ENCODE measurements around the gene TRIM64. TPM values are rescaled to one million over a fixed set of nuclear protein-coding genes. Genes with fewer than 3 reads are reported as not detected.
"Not testable (repeated sequence)": the region's sequence is repeated elsewhere in the genome, so short reads cannot be mapped to it uniquely, and the experiment has no call there.

TRIM64 gene, protein sequence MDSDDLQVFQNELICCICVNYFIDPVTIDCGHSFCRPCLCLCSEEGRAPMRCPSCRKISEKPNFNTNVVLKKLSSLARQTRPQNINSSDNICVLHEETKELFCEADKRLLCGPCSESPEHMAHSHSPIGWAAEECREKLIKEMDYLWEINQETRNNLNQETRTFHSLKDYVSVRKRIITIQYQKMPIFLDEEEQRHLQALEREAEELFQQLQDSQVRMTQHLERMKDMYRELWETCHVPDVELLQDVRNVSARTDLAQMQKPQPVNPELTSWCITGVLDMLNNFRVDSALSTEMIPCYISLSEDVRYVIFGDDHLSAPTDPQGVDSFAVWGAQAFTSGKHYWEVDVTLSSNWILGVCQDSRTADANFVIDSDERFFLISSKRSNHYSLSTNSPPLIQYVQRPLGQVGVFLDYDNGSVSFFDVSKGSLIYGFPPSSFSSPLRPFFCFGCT
- not detected for total RNA-seq
- not detected for polyA plus RNA-seq

DNA sequence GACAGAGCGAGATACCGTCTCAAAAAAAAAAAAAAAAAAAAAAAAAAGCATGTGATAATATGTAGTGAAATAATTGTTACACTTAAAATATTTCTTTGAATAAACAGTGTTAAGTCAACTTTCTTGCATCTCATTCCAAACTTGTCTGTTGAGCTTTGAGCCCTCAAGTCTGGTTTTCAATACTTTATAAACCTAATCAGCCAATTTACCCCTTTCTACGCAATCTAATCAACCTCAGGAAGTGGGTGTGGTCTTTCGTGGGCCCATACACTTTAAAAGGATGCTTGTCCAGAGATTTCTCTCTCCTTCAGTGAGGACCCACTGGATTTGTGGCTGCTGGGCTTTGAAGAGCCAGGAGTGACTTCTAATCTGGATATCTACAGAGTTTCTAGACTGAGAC lies at the start of gene TRIM64:
Gene TRIM64, plus strand, starts transcription at position 301 of the 400 bp plus-strand sequence. CDS start 2,467 bp downstream, outside the sequence.
- H3K4me1 Mint-ChIP-seq; H3K4me3 Mint-ChIP-seq; H3K27ac Mint-ChIP-seq; H3K9me3 Mint-ChIP-seq; H3K27ac ChIP-seq (ENCODE audit: low read depth, low read length); DNase-seq; H3K4me1 ChIP-seq (ENCODE audit: insufficient read depth, low read length); H3K9me3 ChIP-seq (ENCODE audit: control insufficient read depth in 1 of 2, low read length in 2 of 2); H3K36me3 Mint-ChIP-seq; H3K27me3 ChIP-seq (ENCODE audit: insufficient read depth, low read length); CTCF ChIA-PET (ENCODE audit: partially characterized antibody); POLR2A ChIA-PET (ENCODE audit: partially characterized antibody); intact Hi-C loops (cut with micrococcal nuclease); H3K36me3 ChIP-seq (ENCODE audit: insufficient read depth, low read length); H3K27me3 Mint-ChIP-seq; H3K4me3 ChIP-seq (ENCODE audit: low read length in 2 of 2): not testable (repeated sequence)

DNA sequence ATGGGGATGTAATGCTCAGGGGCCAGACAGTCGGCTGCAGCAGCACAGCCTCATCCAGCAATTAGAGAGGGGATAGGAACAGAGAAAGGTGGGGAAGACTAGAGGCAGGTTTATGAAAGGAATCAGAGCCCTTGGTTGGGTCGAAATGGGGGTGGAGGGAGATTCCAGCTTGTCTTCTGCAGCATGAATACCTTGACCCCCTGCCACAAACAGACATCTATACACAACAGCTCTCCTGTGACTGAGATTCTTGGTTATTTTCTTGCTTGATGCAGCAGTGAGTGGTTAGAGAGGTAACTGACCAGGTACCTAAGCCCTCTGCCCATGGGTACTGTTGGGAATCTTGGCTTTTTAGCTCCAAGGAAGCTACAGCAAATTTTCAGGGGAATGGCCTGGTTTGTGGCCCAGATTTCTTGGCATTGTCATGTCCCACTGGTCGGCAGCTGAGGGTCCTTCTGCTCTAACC lies 43.6 kb upstream of the TRIM64 start, which contains the start of gene TRIM49D1:
Gene TRIM49D1, minus strand, starts transcription at position 51 of the 466 bp plus-strand sequence. CDS start 4,535 bp downstream, outside the sequence.
- POLR2A ChIA-PET (ENCODE audit: partially characterized antibody), result no interaction called here
- no peak within 1 kb of the TSS for H3K4me3 Mint-ChIP-seq

DNA sequence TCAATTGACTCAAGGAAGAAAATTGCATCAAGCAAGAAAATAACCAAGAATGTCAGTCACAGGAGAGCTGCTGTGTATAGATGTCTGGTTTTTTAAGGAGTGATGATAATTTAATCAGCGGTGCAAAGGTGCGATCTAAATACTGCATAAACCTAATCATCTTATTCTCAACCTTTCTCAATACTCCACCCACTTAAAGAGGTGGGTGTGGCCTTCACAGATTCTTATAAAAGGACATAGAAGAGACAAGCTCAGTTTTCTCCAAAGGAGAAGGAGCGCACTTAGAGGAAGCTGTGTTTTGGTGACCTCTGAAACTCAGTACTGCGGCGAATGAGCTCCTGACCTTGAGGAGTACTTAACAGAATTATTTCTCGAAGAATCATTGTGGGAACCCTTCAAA lies 42.1 kb upstream of the TRIM64 start, which contains the start of gene TRIM49D2:
Gene TRIM49D2, plus strand, starts transcription at position 301 of the 400 bp plus-strand sequence. CDS start 2,698 bp downstream, outside the sequence.
- CTCF ChIA-PET (ENCODE audit: partially characterized antibody); H3K4me3 ChIP-seq (ENCODE audit: low read length in 2 of 2); H3K27ac ChIP-seq (ENCODE audit: low read depth, low read length); H3K4me1 ChIP-seq (ENCODE audit: insufficient read depth, low read length); H3K27me3 Mint-ChIP-seq; H3K36me3 ChIP-seq (ENCODE audit: insufficient read depth, low read length); H3K4me1 Mint-ChIP-seq; DNase-seq; POLR2A ChIA-PET (ENCODE audit: partially characterized antibody); H3K9me3 Mint-ChIP-seq; H3K9me3 ChIP-seq (ENCODE audit: control insufficient read depth in 1 of 2, low read length in 2 of 2); H3K4me3 Mint-ChIP-seq; H3K27me3 ChIP-seq (ENCODE audit: insufficient read depth, low read length); H3K36me3 Mint-ChIP-seq; H3K27ac Mint-ChIP-seq; intact Hi-C loops (cut with micrococcal nuclease): not testable (repeated sequence)

More for the DNA sequence above, 43.6 kb upstream of the TRIM64 start, which contains the start of gene TRIM49D1:
- Mint-ChIP-seq H3K27me3 (no peaks in the 10 kb centered on the region), H3K36me3 (no peaks in the 10 kb centered on the region), H3K4me1 (no peaks in the 10 kb centered on the region), H3K27ac (no peak within 1 kb of the TSS), H3K9me3 (no peaks in the 10 kb centered on the region)
- no peaks in the 10 kb centered on the region for H3K36me3 ChIP-seq (ENCODE audit: insufficient read depth, low read length)
- DNase-seq, result no peak
- CTCF ChIA-PET (ENCODE audit: partially characterized antibody), result no interaction called here
- no peaks in the 10 kb centered on the region for H3K4me1 ChIP-seq (ENCODE audit: insufficient read depth, low read length)
- intact Hi-C loops (cut with micrococcal nuclease), result no loop called here
- H3K27me3 ChIP-seq (ENCODE audit: insufficient read depth, low read length), result no peaks in the 10 kb centered on the region
- H3K9me3 ChIP-seq (ENCODE audit: control insufficient read depth in 1 of 2, low read length in 2 of 2), result no peaks in the 10 kb centered on the region
- no peak within 1 kb of the TSS for H3K4me3 ChIP-seq (ENCODE audit: low read length in 2 of 2)
- no peak within 1 kb of the TSS for H3K27ac ChIP-seq (ENCODE audit: low read depth, low read length)

DNA sequence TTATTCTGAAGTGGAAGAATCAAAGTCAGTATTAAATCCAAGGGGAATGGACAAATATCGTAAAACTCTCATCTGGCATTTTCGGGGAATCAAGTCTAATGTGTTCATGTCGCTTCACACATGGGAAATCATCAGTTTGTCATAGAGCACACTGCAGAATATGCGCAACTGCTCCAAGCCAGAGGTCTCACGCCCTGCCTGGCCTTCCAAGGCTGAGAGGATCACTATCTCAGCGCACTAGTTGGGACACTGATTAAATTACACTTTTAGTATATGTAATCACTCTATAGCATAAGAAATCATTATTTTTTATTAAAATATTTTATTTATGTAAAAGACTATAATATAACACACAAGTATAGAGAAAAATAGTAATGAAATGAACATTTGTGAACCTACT lies 5.0 kb upstream of the TRIM64 start:
- H3K36me3 Mint-ChIP-seq; H3K4me3 Mint-ChIP-seq; H3K9me3 ChIP-seq (ENCODE audit: control insufficient read depth in 1 of 2, low read length in 2 of 2); DNase-seq; POLR2A ChIA-PET (ENCODE audit: partially characterized antibody); H3K27ac ChIP-seq (ENCODE audit: low read depth, low read length); H3K9me3 Mint-ChIP-seq; H3K4me1 ChIP-seq (ENCODE audit: insufficient read depth, low read length); H3K27ac Mint-ChIP-seq; H3K27me3 ChIP-seq (ENCODE audit: insufficient read depth, low read length); CTCF ChIA-PET (ENCODE audit: partially characterized antibody); H3K36me3 ChIP-seq (ENCODE audit: insufficient read depth, low read length); intact Hi-C loops (cut with micrococcal nuclease); H3K4me1 Mint-ChIP-seq; H3K27me3 Mint-ChIP-seq; H3K4me3 ChIP-seq (ENCODE audit: low read length in 2 of 2): not testable (repeated sequence)

Other genes with a start within 250 kb of the TRIM64 start
- not detected for gene TRIM49, start 157.5 kb upstream of the TRIM64 start, total RNA-seq
- not detected for gene TRIM49, start 157.5 kb upstream of the TRIM64 start, polyA plus RNA-seq
- not detected for gene TRIM64B, start 87.5 kb upstream of the TRIM64 start, total RNA-seq
- gene TRIM64B, start 87.5 kb upstream of the TRIM64 start, polyA plus RNA-seq, result not detected
- not detected for gene TRIM49D1, start 43.8 kb upstream of the TRIM64 start, total RNA-seq
- gene TRIM49D1, start 43.8 kb upstream of the TRIM64 start, polyA plus RNA-seq, result not detected
- gene TRIM49D2, start 42.0 kb upstream of the TRIM64 start, total RNA-seq, result not detected
- not detected for gene TRIM49D2, start 42.0 kb upstream of the TRIM64 start, polyA plus RNA-seq
- gene TRIM49C, start 65.1 kb downstream of the TRIM64 start, total RNA-seq, result not detected
- gene TRIM49C, start 65.1 kb downstream of the TRIM64 start, polyA plus RNA-seq, result not detected
- gene UBTFL1, start 119.9 kb downstream of the TRIM64 start, total RNA-seq, result not detected
- gene UBTFL1, start 119.9 kb downstream of the TRIM64 start, polyA plus RNA-seq, result not detected
- not detected for gene NAALAD2, start 168.6 kb downstream of the TRIM64 start, total RNA-seq
- gene NAALAD2, start 168.6 kb downstream of the TRIM64 start, polyA plus RNA-seq, result under 1 TPM in 1 of 2 donors, not detected in 1; 0.08 TPM